Measurements from ENCODE around the gene CD59. TPM values are rescaled to one million over a fixed set of nuclear protein-coding genes. Genes with fewer than 3 reads are reported as not detected.

The CD59 gene
- total and polyA plus RNA-seq, 9 of the 15 experiments (the other 6 are each of a cell fraction or from before 2014, with no cell fraction given): 38.1 to 338 (median 173) TPM

DNA sequence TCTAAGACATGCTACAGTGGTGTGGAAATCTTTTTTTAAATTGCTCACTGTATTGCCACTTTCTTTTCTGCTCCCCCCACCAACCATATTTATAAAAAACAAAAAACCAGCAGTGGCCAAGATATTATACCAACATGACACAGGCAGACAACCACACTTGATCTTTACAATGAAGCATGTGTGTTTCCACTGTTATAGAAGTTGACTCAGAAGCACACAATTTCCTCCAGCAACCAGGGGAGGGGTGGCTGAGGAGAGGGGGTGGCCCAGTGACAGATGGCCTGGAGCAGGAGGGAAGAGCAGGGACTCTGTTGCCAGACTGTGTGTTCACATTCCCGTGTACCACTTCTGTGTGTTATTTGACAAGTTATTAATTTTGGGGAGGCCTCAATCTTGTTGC lies 14.8 kb downstream of the CD59 start (continued):
- TF ChIP-seq, protein P1, sequence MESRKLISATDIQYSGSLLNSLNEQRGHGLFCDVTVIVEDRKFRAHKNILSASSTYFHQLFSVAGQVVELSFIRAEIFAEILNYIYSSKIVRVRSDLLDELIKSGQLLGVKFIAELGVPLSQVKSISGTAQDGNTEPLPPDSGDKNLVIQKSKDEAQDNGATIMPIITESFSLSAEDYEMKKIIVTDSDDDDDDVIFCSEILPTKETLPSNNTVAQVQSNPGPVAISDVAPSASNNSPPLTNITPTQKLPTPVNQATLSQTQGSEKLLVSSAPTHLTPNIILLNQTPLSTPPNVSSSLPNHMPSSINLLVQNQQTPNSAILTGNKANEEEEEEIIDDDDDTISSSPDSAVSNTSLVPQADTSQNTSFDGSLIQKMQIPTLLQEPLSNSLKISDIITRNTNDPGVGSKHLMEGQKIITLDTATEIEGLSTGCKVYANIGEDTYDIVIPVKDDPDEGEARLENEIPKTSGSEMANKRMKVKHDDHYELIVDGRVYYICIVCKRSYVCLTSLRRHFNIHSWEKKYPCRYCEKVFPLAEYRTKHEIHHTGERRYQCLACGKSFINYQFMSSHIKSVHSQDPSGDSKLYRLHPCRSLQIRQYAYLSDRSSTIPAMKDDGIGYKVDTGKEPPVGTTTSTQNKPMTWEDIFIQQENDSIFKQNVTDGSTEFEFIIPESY (CRISPR knock-in tag; IDR thresholded peaks at IDR 0.05): no peak
- TF ChIP-seq, protein P2, sequence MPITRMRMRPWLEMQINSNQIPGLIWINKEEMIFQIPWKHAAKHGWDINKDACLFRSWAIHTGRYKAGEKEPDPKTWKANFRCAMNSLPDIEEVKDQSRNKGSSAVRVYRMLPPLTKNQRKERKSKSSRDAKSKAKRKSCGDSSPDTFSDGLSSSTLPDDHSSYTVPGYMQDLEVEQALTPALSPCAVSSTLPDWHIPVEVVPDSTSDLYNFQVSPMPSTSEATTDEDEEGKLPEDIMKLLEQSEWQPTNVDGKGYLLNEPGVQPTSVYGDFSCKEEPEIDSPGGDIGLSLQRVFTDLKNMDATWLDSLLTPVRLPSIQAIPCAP (CRISPR knock-in tag; IDR thresholded peaks at IDR 0.05; ENCODE audit: borderline replicate concordance): no peak
- TF ChIP-seq, protein P3, sequence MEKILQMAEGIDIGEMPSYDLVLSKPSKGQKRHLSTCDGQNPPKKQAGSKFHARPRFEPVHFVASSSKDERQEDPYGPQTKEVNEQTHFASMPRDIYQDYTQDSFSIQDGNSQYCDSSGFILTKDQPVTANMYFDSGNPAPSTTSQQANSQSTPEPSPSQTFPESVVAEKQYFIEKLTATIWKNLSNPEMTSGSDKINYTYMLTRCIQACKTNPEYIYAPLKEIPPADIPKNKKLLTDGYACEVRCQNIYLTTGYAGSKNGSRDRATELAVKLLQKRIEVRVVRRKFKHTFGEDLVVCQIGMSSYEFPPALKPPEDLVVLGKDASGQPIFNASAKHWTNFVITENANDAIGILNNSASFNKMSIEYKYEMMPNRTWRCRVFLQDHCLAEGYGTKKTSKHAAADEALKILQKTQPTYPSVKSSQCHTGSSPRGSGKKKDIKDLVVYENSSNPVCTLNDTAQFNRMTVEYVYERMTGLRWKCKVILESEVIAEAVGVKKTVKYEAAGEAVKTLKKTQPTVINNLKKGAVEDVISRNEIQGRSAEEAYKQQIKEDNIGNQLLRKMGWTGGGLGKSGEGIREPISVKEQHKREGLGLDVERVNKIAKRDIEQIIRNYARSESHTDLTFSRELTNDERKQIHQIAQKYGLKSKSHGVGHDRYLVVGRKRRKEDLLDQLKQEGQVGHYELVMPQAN (IDR thresholded peaks at IDR 0.05; ENCODE audit: borderline replicate concordance): no peak
- no peak for TF ChIP-seq NUFIP1 (IDR thresholded peaks at IDR 0.05; ENCODE audit: partially characterized antibody)
- no peak for TF ChIP-seq MIER1 (IDR thresholded peaks at IDR 0.05; ENCODE audit: low read depth)
- TF ChIP-seq DIDO1 (tag; IDR thresholded peaks at IDR 0.05; ENCODE audit: low read depth): no peak
- no peak for TF ChIP-seq GATAD2A (IDR thresholded peaks at IDR 0.05)

Measured in K562 (cell line).